ENCODE data around the gene RADIL. TPM values are rescaled to one million over a fixed set of nuclear protein-coding genes. Genes with fewer than 3 reads are reported as not detected.
A peak's percentile ranks its signal among the peaks of the same experiment; 100 is the strongest.

The RADIL gene
- total and polyA plus RNA-seq, 2 of the 13 experiments (the other 11 are each of a cell fraction or from before 2014, with no cell fraction given): 0.05 to 0.09 TPM

DNA sequence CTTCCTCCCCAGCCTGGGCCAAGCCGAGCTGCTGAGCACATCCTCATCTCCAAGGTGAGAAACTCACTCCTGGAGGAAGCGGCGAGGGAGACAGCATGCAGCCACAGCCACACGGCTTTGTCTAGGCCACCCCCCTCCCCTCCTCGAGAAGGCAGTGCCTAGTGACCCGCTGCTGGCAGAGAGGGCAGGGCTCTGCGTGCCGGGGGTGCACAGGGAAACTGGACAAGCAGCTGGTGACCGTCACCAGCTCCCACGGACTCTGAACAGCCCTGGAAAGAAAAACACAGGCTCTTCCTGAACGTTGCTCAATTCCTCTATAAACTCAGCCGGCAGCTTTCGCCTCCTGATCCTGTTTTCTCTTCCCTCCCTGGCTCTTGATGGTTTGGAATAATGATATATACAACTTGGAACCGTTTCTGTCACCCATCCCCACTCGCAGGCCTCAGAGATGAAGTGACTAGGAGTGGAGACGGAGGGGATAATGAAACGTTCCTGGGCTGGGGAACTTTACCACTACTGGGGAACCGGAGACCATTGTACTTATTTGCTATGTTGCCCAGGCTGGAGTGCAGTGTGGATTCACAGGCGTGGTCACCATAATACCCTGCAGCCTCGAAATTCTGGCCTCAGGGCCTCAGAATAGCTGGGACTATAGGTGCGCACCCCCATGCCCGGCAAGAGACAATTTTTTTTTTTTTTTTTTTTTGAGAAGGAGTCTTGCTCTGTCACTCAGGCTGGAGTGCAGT lies 41.0 kb downstream of the RADIL start (continued):
- TF ChIP-seq, protein P1, sequence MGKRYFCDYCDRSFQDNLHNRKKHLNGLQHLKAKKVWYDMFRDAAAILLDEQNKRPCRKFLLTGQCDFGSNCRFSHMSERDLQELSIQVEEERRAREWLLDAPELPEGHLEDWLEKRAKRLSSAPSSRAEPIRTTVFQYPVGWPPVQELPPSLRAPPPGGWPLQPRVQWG (CRISPR knock-in tag; IDR thresholded peaks at IDR 0.05; ENCODE audit: borderline replicate concordance, low read depth): no peak
- TF ChIP-seq, protein P2, sequence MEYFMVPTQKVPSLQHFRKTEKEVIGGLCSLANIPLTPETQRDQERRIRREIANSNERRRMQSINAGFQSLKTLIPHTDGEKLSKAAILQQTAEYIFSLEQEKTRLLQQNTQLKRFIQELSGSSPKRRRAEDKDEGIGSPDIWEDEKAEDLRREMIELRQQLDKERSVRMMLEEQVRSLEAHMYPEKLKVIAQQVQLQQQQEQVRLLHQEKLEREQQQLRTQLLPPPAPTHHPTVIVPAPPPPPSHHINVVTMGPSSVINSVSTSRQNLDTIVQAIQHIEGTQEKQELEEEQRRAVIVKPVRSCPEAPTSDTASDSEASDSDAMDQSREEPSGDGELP (IDR thresholded peaks at IDR 0.05; ENCODE audit: borderline replicate concordance, low read depth): peak; percentile 84; the same call in 1 of the 2 replicates
- no peak for TF ChIP-seq IKZF1 (IDR thresholded peaks at IDR 0.05)
- TF ChIP-seq CCDC6 (CRISPR knock-in tag; IDR thresholded peaks at IDR 0.05): no peak
- TF ChIP-seq, protein P3, sequence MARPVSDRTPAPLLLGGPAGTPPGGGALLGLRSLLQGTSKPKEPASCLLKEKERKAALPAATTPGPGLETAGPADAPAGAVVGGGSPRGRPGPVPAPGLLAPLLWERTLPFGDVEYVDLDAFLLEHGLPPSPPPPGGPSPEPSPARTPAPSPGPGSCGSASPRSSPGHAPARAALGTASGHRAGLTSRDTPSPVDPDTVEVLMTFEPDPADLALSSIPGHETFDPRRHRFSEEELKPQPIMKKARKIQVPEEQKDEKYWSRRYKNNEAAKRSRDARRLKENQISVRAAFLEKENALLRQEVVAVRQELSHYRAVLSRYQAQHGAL (CRISPR knock-in tag; IDR thresholded peaks at IDR 0.05; ENCODE audit: not compliant biosample characterization): no peak
- no peak for TF ChIP-seq IRF2 (CRISPR knock-in tag; IDR thresholded peaks at IDR 0.05)
- TF ChIP-seq, protein P4, sequence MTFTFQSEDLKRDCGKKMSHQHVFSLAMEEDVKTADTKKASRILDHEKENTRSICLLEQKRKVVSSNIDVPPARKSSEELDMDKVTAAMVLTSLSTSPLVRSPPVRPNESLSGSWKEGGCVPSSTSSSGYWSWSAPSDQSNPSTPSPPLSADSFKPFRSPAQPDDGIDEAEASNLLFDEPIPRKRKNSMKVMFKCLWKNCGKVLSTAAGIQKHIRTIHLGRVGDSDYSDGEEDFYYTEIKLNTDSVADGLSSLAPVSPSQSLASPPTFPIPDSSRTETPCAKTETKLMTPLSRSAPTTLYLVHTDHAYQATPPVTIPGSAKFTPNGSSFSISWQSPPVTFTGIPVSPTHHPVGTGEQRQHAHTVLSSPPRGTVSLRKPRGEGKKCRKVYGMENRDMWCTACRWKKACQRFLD (CRISPR knock-in tag; IDR thresholded peaks at IDR 0.05; ENCODE audit: borderline replicate concordance): no peak
- peak; percentile 39; the same call in 1 of the 2 replicates for TF ChIP-seq ZNF331 (CRISPR knock-in tag; IDR thresholded peaks at IDR 0.05)
- no peak for TF ChIP-seq NFKBIZ (CRISPR knock-in tag; IDR thresholded peaks at IDR 0.05)
- TF ChIP-seq ZNF7 (CRISPR knock-in tag; IDR thresholded peaks at IDR 0.05): no peak
- TF ChIP-seq ZNF775 (CRISPR knock-in tag; IDR thresholded peaks at IDR 0.05; ENCODE audit: borderline replicate concordance): no peak
- no peak for TF ChIP-seq CC2D1A (CRISPR knock-in tag; IDR thresholded peaks at IDR 0.05)
- TF ChIP-seq ZNF44 (CRISPR knock-in tag; IDR thresholded peaks at IDR 0.05): no peak
- no peak for TF ChIP-seq ZNF790 (CRISPR knock-in tag; IDR thresholded peaks at IDR 0.05; ENCODE audit: borderline replicate concordance)
- TF ChIP-seq NFIB (CRISPR knock-in tag; IDR thresholded peaks at IDR 0.05; ENCODE audit: borderline replicate concordance): no peak
- no peak for TF ChIP-seq ATAD3A (CRISPR knock-in tag; IDR thresholded peaks at IDR 0.05)
- TF ChIP-seq, protein P5, sequence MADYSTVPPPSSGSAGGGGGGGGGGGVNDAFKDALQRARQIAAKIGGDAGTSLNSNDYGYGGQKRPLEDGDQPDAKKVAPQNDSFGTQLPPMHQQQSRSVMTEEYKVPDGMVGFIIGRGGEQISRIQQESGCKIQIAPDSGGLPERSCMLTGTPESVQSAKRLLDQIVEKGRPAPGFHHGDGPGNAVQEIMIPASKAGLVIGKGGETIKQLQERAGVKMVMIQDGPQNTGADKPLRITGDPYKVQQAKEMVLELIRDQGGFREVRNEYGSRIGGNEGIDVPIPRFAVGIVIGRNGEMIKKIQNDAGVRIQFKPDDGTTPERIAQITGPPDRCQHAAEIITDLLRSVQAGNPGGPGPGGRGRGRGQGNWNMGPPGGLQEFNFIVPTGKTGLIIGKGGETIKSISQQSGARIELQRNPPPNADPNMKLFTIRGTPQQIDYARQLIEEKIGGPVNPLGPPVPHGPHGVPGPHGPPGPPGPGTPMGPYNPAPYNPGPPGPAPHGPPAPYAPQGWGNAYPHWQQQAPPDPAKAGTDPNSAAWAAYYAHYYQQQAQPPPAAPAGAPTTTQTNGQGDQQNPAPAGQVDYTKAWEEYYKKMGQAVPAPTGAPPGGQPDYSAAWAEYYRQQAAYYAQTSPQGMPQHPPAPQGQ (CRISPR knock-in tag; IDR thresholded peaks at IDR 0.05; ENCODE audit: borderline replicate concordance): no peak
- TF ChIP-seq ZNF773 (CRISPR knock-in tag; IDR thresholded peaks at IDR 0.05; ENCODE audit: borderline replicate concordance): peak; percentile 35; the same call in 1 of the 2 replicates
- no peak for TF ChIP-seq ZNF383 (CRISPR knock-in tag; IDR thresholded peaks at IDR 0.05; ENCODE audit: borderline replicate concordance)
- no peak for TF ChIP-seq KLF6 (CRISPR knock-in tag; IDR thresholded peaks at IDR 0.05)
- 0 out of 2 replicates have a peak, but pooled peaks have one; percentile 44 for TF ChIP-seq NRL (CRISPR knock-in tag; IDR thresholded peaks at IDR 0.05; ENCODE audit: borderline replicate concordance)
- no peak for TF ChIP-seq ARNT2 (CRISPR knock-in tag; IDR thresholded peaks at IDR 0.05; ENCODE audit: low read depth)
- TF ChIP-seq, protein P6, sequence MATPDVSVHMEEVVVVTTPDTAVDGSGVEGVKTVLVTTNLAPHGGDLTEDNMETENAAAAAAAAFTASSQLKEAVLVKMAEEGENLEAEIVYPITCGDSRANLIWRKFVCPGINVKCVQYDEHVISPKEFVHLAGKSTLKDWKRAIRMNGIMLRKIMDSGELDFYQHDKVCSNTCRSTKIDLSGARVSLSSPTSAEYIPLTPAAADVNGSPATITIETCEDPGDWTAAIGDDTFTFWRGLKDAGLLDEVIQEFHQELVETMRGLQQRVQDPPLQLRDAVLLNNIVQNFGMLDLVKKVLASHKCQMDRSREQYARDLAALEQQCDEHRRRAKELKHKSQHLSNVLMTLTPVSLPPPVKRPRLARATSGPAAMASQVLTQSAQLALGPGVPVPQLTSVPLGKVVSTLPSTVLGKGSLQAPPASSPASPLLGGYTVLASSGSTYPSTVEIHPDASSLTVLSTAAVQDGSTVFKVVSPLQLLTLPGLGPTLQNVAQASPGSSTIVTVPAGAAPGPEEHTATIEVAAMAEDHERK (CRISPR knock-in tag; IDR thresholded peaks at IDR 0.05; ENCODE audit: low read depth): no peak
